ENCODE data around the gene FERD3L. TPM values are rescaled to one million over a fixed set of nuclear protein-coding genes. Genes with fewer than 3 reads are reported as not detected.

FERD3L gene
- total RNA-seq, 1 experiment from 2014 or later = not detected

- H3K23ac ChIP-seq (ENCODE audit: insufficient read length, low read depth, low read length) = no peak overlapping the region
- no peak overlapping the region for H3K9ac ChIP-seq (ENCODE audit: extremely low read depth, insufficient read length, low read length)
- Mint-ChIP-seq H3K36me3 (ENCODE audit: insufficient read depth in 1 of 3, low read depth in 3 of 3) (no peaks in the 10 kb centered on the region), H3K27me3 (ENCODE audit: low read depth) (peaks cover 81% of the 10 kb centered on the region), H3K27ac (no peak overlapping the region), H3K4me1 (peaks cover 24 to 36% of the 10 kb centered on the region in 2 experiments), H3K4me3 (peak overlapping the region in 1 of 2 experiments; percentile 83; a peak in 3 of 5 replicates), H3K9me3 (no peaks in the 10 kb centered on the region; a peak in 1 of 5 replicates)
- H3T11ph ChIP-seq (ENCODE audit: low read length) = no peak overlapping the region
- H3K27me3 ChIP-seq (ENCODE audit: insufficient read depth, low read length) = peaks cover 51% of the 10 kb centered on the region
- H4K20me1 ChIP-seq (ENCODE audit: control insufficient read depth, insufficient read depth, insufficient read length) = no peaks in the 10 kb centered on the region
- H3K79me2 ChIP-seq (ENCODE audit: insufficient read depth, low read length) = no peaks in the 10 kb centered on the region
- no peak overlapping the region for H2AFZ ChIP-seq (ENCODE audit: low read length)
- no peak overlapping the region for H4K91ac ChIP-seq (ENCODE audit: insufficient read length, low read depth, low read length)
- WGBS (ENCODE audit: extremely low coverage, insufficient read length, low lambda C conversion rate) = no CpG with 5 or more reads among the region's 8 CpGs
- peaks cover 25% of the 10 kb centered on the region for H3K23me2 ChIP-seq (ENCODE audit: insufficient read length, low read depth, low read length, poor library complexity, severe bottlenecking)
- no peak overlapping the region for H3K14ac ChIP-seq (ENCODE audit: insufficient read depth, low read length)
- 0 out of 2 replicates have a peak, but pooled peaks cover 2% of the 10 kb centered on the region for H3K4me1 ChIP-seq (ENCODE audit: insufficient read depth, low read length)
- H3K27ac ChIP-seq (ENCODE audit: insufficient read length, low read depth, low read length) = no peak overlapping the region
- no peak overlapping the region for H2BK12ac ChIP-seq (ENCODE audit: insufficient read length, low read depth, low read length)
- peak overlapping the region; percentile 57 for H3K4me2 ChIP-seq (ENCODE audit: insufficient read depth, insufficient read length, low read length)
- H4K8ac ChIP-seq (replicated peaks; ENCODE audit: insufficient read length, low read depth, low read length) = no peak overlapping the region
- H3K56ac ChIP-seq (ENCODE audit: insufficient read length, low read depth, low read length) = no peak overlapping the region
- no peaks in the 10 kb centered on the region for H3K79me1 ChIP-seq (ENCODE audit: insufficient read depth, low read depth, low read length, poor library complexity, severe bottlenecking)
- no peak for DNase-seq
- H2BK5ac ChIP-seq (ENCODE audit: insufficient read length, low read length) = no peak overlapping the region
- H2BK15ac ChIP-seq (ENCODE audit: low read depth, low read length) = no peak overlapping the region
- no peak overlapping the region for H3K18ac ChIP-seq (ENCODE audit: insufficient read length, low read depth, low read length)
- H2BK20ac ChIP-seq (ENCODE audit: low read depth, low read length, poor library complexity, severe bottlenecking) = no peak overlapping the region
- no peak overlapping the region for H2AK5ac ChIP-seq (ENCODE audit: insufficient read length, low read length)
- no peak overlapping the region for H3K4ac ChIP-seq (ENCODE audit: low read depth, low read length)
- no peak overlapping the region for H2BK120ac ChIP-seq (ENCODE audit: low read depth, low read length, poor library complexity, severe bottlenecking)
- no peaks in the 10 kb centered on the region for H3K9me3 ChIP-seq (ENCODE audit: control insufficient read depth, low read depth, low read length)
- TF ChIP-seq, protein P1, sequence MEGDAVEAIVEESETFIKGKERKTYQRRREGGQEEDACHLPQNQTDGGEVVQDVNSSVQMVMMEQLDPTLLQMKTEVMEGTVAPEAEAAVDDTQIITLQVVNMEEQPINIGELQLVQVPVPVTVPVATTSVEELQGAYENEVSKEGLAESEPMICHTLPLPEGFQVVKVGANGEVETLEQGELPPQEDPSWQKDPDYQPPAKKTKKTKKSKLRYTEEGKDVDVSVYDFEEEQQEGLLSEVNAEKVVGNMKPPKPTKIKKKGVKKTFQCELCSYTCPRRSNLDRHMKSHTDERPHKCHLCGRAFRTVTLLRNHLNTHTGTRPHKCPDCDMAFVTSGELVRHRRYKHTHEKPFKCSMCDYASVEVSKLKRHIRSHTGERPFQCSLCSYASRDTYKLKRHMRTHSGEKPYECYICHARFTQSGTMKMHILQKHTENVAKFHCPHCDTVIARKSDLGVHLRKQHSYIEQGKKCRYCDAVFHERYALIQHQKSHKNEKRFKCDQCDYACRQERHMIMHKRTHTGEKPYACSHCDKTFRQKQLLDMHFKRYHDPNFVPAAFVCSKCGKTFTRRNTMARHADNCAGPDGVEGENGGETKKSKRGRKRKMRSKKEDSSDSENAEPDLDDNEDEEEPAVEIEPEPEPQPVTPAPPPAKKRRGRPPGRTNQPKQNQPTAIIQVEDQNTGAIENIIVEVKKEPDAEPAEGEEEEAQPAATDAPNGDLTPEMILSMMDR (conservative IDR thresholded peaks at IDR 0.05) = no peak
- H4K5ac ChIP-seq (ENCODE audit: insufficient read length, low read depth, low read length) = no peak overlapping the region
These were observed 25.8 kb downstream of the FERD3L start for GRCh38 chr7:19119372-19119771.

Data from H9 (cell line).